HG03565 (cell line): ENCODE measurements around the gene FCAR.
A peak's percentile ranks its signal among the peaks of the same experiment; 100 is the strongest.
"Not testable (repeated sequence)": the region's sequence is repeated elsewhere in the genome, so short reads cannot be mapped to it uniquely, and the experiment has no call there.

Experiments
- ATAC-seq: cut with Tn5 transposase; IDR thresholded peaks from one replicate; pipeline ENCODE4 v1.9.1; 2021; ENCODE audit warnings: mild to moderate bottlenecking, moderate library complexity; ENCODE audit not compliant: unreplicated experiment

The FCAR gene

DNA sequence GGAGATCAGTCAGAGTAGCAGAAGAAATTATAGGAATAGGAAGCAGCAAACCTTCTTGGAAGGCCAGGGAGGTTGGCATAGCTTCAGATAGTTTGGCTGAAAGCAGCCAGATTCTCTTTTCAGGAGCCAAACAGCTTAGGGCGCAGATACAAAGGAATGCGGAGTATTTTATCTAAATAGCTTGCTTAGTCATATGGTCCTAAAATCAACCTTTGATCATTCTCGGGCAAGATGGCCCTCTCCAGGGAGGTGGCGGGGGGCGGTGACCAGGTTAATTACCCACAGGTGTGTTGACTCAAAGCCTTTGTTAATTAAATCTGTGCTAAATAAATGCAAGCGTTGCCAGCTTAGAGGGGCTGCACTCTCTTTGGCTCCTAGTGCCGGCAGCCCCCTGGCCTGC is 19.4 kb downstream of the FCAR start:
- ATAC-seq: no peak

GRCh38 chr19:54894106-54894505 is 20.1 kb downstream of the FCAR start:
- ATAC-seq: not testable (repeated sequence)

DNA sequence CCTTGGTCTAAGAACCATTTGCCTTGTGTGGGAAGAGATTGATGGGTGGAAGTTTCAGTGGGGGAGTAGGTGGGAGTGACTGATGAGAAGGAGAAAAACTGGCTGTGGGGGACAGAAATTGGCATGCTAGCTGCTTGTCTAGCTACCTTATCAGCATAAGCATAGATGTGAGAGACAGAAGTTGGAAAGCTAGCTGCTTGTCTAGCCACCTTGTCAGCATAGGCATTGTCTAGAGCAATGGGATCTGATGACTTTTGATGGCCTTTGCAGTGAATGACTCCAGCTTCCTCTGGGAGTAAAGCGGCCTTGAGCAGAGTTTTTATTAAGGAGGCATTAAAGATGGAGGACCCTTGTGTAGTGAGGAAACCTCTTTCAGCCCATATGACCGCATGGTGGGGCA is 22.0 kb downstream of the FCAR start:
- no peak for ATAC-seq

DNA sequence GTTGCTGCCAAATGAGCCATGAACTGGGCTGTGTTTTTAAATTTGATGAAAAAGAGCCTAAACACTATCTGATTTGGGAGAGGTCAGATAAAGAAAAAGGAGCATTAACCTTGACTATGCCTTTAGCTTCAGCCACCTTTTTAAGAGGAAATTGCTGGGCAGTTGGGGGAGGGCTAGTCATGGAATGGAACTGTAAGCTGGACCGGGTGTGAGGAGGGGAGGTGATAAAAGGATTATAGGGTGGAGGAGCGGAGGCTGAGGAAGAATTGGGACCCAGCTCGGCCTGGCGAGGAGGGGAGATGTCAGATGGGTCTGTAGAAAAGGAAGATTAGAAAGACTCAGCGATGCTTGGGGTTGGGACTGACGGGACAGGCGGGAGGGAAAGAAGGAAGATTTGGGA is 24.6 kb downstream of the FCAR start:
- ATAC-seq: not testable (repeated sequence)

DNA sequence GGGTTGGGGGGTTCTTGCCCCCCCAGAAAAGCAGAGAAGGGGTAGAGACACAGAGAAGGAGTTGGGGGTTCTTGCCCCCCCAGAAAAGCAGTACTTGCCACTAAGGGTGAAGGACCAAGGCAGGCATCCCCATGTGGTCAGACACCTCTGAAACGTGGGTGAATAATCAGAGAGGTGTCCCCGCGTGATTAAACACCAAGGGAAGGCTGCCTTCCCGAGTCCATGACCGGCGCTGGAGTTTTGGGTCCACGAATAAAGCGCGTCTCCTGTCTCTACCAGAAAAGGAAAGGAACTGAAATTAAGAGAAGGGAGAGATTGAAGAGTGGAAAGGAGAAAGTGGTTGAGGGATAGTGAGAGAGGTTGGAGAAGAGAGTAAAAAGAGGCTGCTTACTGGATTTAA is 25.6 kb downstream of the FCAR start:
- ATAC-seq: not testable (repeated sequence)

- ATAC-seq: not testable (repeated sequence)
These were observed 27.1 kb downstream of the FCAR start for GRCh38 chr19:54901153-54901552.

DNA sequence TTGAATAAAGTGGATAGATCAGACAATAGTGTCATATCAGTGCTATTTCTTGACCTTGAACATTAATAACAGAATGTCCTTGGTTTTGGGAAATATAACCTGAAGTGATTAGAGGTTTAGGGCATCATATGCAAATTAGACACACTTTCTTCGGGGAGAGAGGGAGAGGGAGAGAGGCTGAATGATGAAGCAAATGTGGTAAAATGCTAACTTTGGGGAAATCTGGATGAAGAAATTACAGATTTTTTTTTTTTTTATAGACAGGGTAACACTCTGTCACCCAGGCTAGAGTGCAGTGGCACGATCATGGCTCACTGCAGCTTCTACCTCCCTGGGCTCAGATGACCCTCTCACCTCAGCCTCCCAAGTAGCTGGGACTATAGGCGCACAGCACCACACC is 28.0 kb downstream of the FCAR start:
- ATAC-seq: no peak

DNA sequence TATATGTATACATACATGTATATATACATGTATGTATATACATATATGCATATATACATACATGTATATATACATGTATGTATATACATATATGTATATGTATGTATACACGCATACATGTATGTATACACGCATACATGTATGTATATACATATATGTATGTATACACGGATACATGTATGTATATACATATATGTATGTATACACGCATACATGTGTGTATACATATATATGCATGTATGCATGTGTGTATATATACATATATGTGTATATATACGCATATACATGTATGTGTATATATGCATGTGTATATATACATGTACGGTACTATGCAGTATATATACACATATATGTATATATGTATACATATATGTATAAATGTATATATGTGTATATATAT is 29.3 kb downstream of the FCAR start:
- no peak for ATAC-seq

DNA sequence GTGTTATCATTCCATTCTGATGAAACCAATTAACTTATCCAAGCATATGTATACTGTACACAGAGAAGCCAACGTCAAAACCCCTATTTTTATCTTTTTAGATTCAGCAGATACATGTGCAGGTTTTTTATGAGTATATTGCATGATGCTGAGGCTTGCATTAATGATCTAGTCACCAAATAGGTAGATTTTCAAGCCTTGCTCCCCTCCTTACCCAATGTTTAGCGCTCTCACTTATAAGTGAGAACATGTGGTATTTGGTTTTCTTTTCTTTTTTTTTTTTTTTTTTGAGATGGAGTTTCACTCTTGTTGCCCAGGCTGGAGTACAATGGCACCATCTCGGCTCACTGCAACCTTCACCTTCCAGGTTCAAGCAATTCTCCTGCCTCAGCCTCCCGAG is 30.2 kb downstream of the FCAR start:
- not testable (repeated sequence) for ATAC-seq

DNA sequence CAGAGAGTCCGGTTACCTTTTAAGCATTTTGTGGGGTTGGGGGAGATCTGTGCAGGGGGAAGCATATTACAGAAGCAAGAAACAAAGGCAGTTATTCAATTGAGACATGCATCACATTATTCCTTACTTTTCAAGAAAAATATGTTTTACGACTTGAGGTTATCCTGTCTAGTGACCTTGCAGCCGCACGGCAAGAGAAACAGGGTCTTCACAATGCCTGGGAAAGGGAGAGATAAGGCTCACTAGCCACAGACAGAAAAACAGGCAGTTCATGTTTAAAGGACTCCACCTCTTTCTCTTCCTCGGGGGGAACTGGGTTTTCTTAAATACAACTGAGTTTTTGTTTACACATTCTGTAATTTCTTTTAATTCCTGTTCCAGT is 31.4 kb downstream of the FCAR start:
- no peak for ATAC-seq

GRCh38 chr19:54905803-54906511 is 31.9 kb downstream of the FCAR start, which contains the start of gene NCR1:
NCR1 (plus strand) TSS chr19:54906148; CDS start chr19:54906188, 40 bp downstream.
- ATAC-seq: no peak

GRCh38 chr19:54906819-54907218 is 32.8 kb downstream of the FCAR start:
- no peak for ATAC-seq

GRCh38 chr19:54907899-54908298 is 33.9 kb downstream of the FCAR start:
- ATAC-seq: not testable (repeated sequence)

DNA sequence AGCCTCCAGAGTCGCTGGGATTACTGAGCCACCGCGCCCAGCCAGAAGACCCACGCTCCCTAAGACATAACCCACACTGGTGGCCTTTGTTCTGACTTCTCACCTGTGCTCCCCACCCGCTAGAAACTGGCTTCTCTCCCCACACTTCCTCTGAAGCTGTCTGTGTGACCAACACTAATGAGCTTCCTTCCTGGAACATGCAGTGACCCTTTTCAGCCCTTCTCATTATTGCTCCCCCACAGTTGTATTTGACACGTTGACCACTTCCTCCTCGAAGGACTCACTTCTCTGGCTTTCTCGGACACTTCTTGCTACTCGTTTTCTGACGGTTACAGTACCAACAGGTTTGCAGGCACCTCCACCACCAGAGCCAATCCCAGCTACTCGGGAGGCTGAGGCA is 42.8 kb downstream of the FCAR start:
- ATAC-seq: no peak

- ATAC-seq: no peak
These were observed 44.5 kb downstream of the FCAR start for GRCh38 chr19:54918499-54918898.

DNA sequence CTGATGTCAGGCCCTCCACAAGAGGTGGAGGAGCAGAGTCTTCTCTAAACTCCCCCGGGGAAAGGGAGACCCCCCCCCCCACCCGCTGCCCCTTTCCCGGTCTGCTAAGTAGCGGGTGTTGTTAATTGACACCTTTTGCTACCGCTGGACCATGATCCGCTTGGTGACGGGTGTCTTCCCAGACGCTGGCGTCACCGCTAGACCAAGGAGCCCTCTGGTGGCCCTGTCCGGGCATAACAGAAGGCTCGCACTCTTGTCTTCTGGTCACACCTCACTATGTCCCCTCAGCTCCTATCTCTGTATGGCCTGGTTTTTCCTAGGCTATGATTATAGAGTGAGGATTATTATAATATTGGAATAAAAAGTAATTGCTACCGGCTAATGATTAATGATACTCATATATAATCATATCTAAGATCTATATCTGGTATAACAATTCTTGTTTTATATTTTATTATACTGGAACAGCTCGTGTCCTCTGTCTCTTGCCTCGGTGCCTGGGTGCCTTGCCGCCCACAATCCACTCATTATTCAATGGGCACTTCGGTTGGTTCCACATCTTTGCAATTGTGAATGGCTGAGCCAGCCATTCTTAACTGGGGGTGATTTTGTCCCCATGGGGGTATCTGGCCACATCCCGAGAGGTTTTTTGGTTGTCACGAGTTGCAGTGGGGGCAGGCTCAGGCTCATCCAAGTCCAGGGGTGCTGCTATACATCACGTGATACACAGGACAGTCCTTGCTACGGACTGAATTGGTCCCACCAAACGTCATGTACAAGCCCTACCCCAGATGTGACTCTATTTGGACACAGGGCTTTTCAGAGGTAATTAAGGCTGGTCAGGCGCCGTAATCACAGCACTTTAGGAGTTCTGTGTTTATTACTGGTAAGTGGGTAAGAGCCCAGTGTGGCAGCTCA is 45.9 kb downstream of the FCAR start:
- ATAC-seq: not testable (repeated sequence)

- no peak for ATAC-seq
These were observed 47.0 kb downstream of the FCAR start for GRCh38 chr19:54921082-54921481.

- no peak for ATAC-seq
These were observed 49.2 kb downstream of the FCAR start for GRCh38 chr19:54923276-54923675.

DNA sequence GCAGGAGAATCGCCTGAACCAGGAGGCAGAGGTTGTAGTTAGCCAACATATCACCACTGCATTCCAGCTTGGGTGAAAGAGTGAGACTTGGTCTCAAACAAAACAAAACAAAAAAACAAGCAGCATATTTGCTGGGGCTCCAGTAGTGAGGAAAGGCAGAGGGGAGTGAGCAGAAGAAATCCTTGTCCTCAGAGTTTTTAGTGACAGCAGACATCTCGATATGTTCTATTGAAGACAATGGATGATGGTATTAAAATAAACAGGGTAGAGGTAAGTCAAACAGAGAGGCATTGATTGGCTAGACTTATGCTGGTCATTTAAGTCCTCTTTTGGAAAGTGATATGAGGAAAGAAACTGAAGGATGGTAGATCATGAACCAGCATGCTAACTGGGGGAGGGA is 54.3 kb downstream of the FCAR start:
- no peak for ATAC-seq

- peak; percentile 56 for ATAC-seq
These were observed 63.9 kb downstream of the FCAR start for GRCh38 chr19:54937926-54938325.

DNA sequence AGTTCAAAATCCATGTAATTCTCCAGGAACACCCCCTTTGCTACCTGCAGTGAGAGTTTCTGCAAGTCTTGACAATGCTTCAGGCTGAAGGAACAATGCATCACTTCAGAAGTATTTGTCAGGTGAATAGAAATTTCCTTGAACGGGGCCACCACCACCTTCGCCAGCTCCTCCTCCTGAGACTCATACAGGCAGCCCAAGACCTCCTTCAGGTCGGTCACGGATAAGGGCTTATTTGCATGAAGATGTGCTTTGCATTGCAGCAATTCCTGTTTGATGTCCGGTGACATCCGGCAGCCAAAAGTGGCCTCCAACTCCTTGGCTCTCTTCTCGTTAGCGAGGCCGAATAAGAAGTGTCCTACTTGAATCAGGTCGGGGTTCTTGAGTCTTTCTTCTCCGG is 64.9 kb downstream of the FCAR start:
- ATAC-seq: no peak

- not testable (repeated sequence) for ATAC-seq
These were observed 65.5 kb downstream of the FCAR start for GRCh38 chr19:54939538-54939937.
